Right cardiac atrium (tissue), 5 donors: Measurements from ENCODE around the gene SCD5. TPM values are rescaled to one million over a fixed set of nuclear protein-coding genes. Genes with fewer than 3 reads are reported as not detected.

Experiments
- ATAC-seq, 2 donors: fragments of 200-7000 bp; cut with Tn5 transposase; one replicate each; pipeline versions ENCODE4 v1.8.0 to v1.9.1; 2020; ENCODE audit warnings: moderate library complexity in 2 of 2, mild to moderate bottlenecking in 1 of 2
- DNase-seq, 3 donors: peaks; one replicate each; pipeline ENCODE4 v3.0.0-alpha.2; 2020
- H3K27ac ChIP-seq: one replicate; pipeline ENCODE4 v1.5.1; 2013; ENCODE audit warnings: mild to moderate bottlenecking, low read length, control low read depth, moderate library complexity
- H3K27me3 ChIP-seq: one replicate; pipeline ENCODE4 v1.6.1; 2013; ENCODE audit not compliant: control insufficient read depth, insufficient read depth
- H3K4me1 ChIP-seq: one replicate; pipeline ENCODE4 v1.6.1; 2013; ENCODE audit warnings: low read length; ENCODE audit not compliant: control insufficient read depth, insufficient read depth
- H3K4me3 ChIP-seq: one replicate; pipeline ENCODE4 v1.5.1; 2013; ENCODE audit warnings: low read length, control low read depth
- H3K9me3 ChIP-seq: one replicate; pipeline ENCODE4 v1.6.1; 2013; ENCODE audit warnings: low read length; ENCODE audit not compliant: control insufficient read depth
- WGBS: extraction: QIAGEN DNeasy Blood & Tissue Kit; methylation state at CpG from one replicate; pipeline ENCODE4 v1.1.7; 2013; 5-methylcytosine and 5-hydroxymethylcytosine counted together
- intact Hi-C, 4 donors: fragments of 100-400 bp; cut with DNase I; formaldehyde crosslinking; loops; one replicate each; pipeline versions ENCODE4 v1.11.0 to v1.14.0; 2022 to 2023
- polyA plus RNA-seq: library from polyadenylated mRNA; stranded (reverse); fragments of 200-250 nt; gene quantifications from one replicate; pipeline ENCODE4 v1.2.3, GENCODE V29; 2013
- total RNA-seq, 4 donors: library from RNA; stranded (reverse); fragmentation: NEBNext Ultra II Directional; extraction: Animal tissue kit (Norgen Biotek cat#: 25700); gene quantifications; one replicate each; pipeline ENCODE4 v1.2.1, GENCODE V29; 2021
- donor health status: healthy with polysubstance abuse.
- donor health status: DM: no; HTN: yes; CAD: no.
- donor health status: DM: no; HTN: no; CAD: no.
- donor health status: DM: no; HTN: yes; CAD: no; lungs with severe emphysema.
- donor health status: DM: yes; HTN: yes; CAD: no.

Gene SCD5
- total and polyA plus RNA-seq, 5 donors = 6.0 to 14.2 (median 12.0) TPM

- no peaks in the 10 kb centered on the region for H3K27me3 ChIP-seq
- ATAC-seq = no peak
- H3K9me3 ChIP-seq = no peaks in the 10 kb centered on the region
- intact Hi-C loops = no loop called here
- 38% methylated on average over 6 of the region's 6 CpGs for WGBS
- H3K4me3 ChIP-seq = no peak overlapping the region
- DNase-seq = no peak
- no peaks in the 10 kb centered on the region for H3K4me1 ChIP-seq
- H3K27ac ChIP-seq = no peak overlapping the region
Measured at GRCh38 chr4:82620126-82620735, 178.4 kb downstream of the SCD5 start.

GRCh38 chr4:82618103-82618720, 180.4 kb downstream of the SCD5 start:
- intact Hi-C loops = no loop called here

GRCh38 chr4:82614838-82615449, 183.7 kb downstream of the SCD5 start:
- ATAC-seq = no peak
- WGBS = 84% methylated on average over 5 of the region's 5 CpGs
- Histone ChIP-seq H3K27me3 (no peaks in the 10 kb centered on the region), H3K4me1 (no peaks in the 10 kb centered on the region), H3K4me3 (no peak overlapping the region), H3K27ac (no peak overlapping the region), H3K9me3 (no peaks in the 10 kb centered on the region)
- intact Hi-C loops = no loop called here
- no peak for DNase-seq

More at GRCh38 chr4:82618103-82618720, 180.4 kb downstream of the SCD5 start:
- DNase-seq (no peak), ATAC-seq (peak in 1 of 2 donors; percentile 56)
- H3K27ac ChIP-seq = no peak overlapping the region
- H3K27me3 ChIP-seq = no peaks in the 10 kb centered on the region
- 62% methylated on average over 2 of the region's 2 CpGs for WGBS
- H3K4me1 ChIP-seq = no peaks in the 10 kb centered on the region
- no peaks in the 10 kb centered on the region for H3K9me3 ChIP-seq
- no peak overlapping the region for H3K4me3 ChIP-seq

GRCh38 chr4:82613121-82613520, 185.5 kb downstream of the SCD5 start:
- H3K27me3 ChIP-seq = no peaks in the 10 kb centered on the region
- H3K9me3 ChIP-seq = no peaks in the 10 kb centered on the region
- 72% methylated on average over 3 of the region's 3 CpGs for WGBS
- no peak overlapping the region for H3K4me3 ChIP-seq
- H3K4me1 ChIP-seq = no peaks in the 10 kb centered on the region
- DNase-seq (no peak), ATAC-seq (no peak)
- intact Hi-C loops = no loop called here
- H3K27ac ChIP-seq = no peak overlapping the region

GRCh38 chr4:82611982-82612381, 186.6 kb downstream of the SCD5 start:
- no peak overlapping the region for H3K27ac ChIP-seq
- H3K27me3 ChIP-seq = no peaks in the 10 kb centered on the region
- no peaks in the 10 kb centered on the region for H3K4me1 ChIP-seq
- no peak overlapping the region for H3K4me3 ChIP-seq
- no peaks in the 10 kb centered on the region for H3K9me3 ChIP-seq
- 86% methylated on average over 5 of the region's 5 CpGs for WGBS
- DNase-seq = no peak
- no peak for ATAC-seq
- intact Hi-C loops = no loop called here

- WGBS = 97% methylated on average over 4 of the region's 4 CpGs
- ATAC-seq (no peak), DNase-seq (no peak)
- no peaks in the 10 kb centered on the region for H3K9me3 ChIP-seq
- H3K4me1 ChIP-seq = no peaks in the 10 kb centered on the region
- H3K4me3 ChIP-seq = no peak overlapping the region
- no peaks in the 10 kb centered on the region for H3K27me3 ChIP-seq
- intact Hi-C loops = no loop called here
- H3K27ac ChIP-seq = no peak overlapping the region
Measured at GRCh38 chr4:82611527-82611926, 187.1 kb downstream of the SCD5 start.

- WGBS = 69% methylated on average over 2 of the region's 2 CpGs
- H3K27ac ChIP-seq = no peak overlapping the region
- no peaks in the 10 kb centered on the region for H3K4me1 ChIP-seq
- ATAC-seq (no peak), DNase-seq (no peak)
- H3K4me3 ChIP-seq = no peak overlapping the region
- intact Hi-C loops = no loop called here
- no peaks in the 10 kb centered on the region for H3K9me3 ChIP-seq
- no peaks in the 10 kb centered on the region for H3K27me3 ChIP-seq
Measured at GRCh38 chr4:82610041-82610440, 188.6 kb downstream of the SCD5 start.

GRCh38 chr4:82606622-82607021, 192.0 kb downstream of the SCD5 start:
- Histone ChIP-seq H3K4me1 (no peaks in the 10 kb centered on the region), H3K4me3 (no peak overlapping the region), H3K27me3 (no peaks in the 10 kb centered on the region), H3K27ac (no peak overlapping the region), H3K9me3 (no peaks in the 10 kb centered on the region)
- intact Hi-C loops = no loop called here
- ATAC-seq (no peak), DNase-seq (no peak)
- 94% methylated on average over 7 of the region's 7 CpGs for WGBS

GRCh38 chr4:82604522-82604921, 194.1 kb downstream of the SCD5 start:
- no peak overlapping the region for H3K27ac ChIP-seq
- H3K4me3 ChIP-seq = no peak overlapping the region
- intact Hi-C loops = no loop called here
- DNase-seq (no peak), ATAC-seq (no peak)
- H3K4me1 ChIP-seq = no peaks in the 10 kb centered on the region
- no peaks in the 10 kb centered on the region for H3K9me3 ChIP-seq
- 90% methylated on average over 1 of the region's 1 CpG for WGBS
- no peaks in the 10 kb centered on the region for H3K27me3 ChIP-seq

- intact Hi-C loops = no loop called here
- WGBS = 76% methylated on average over 9 of the region's 9 CpGs
- DNase-seq (no peak), ATAC-seq (peak; percentile 52 to 75)
- Histone ChIP-seq H3K4me3 (no peak overlapping the region), H3K27me3 (no peaks in the 10 kb centered on the region), H3K27ac (no peak overlapping the region), H3K4me1 (no peaks in the 10 kb centered on the region), H3K9me3 (no peaks in the 10 kb centered on the region)
Measured at GRCh38 chr4:82601242-82602015, 197.2 kb downstream of the SCD5 start.

GRCh38 chr4:82599336-82599735, 199.3 kb downstream of the SCD5 start:
- H3K4me1 ChIP-seq = no peaks in the 10 kb centered on the region
- no peaks in the 10 kb centered on the region for H3K9me3 ChIP-seq
- H3K27me3 ChIP-seq = no peaks in the 10 kb centered on the region
- no peak overlapping the region for H3K27ac ChIP-seq
- no peak for DNase-seq
- WGBS = 73% methylated on average over 4 of the region's 4 CpGs
- H3K4me3 ChIP-seq = no peak overlapping the region
- ATAC-seq = no peak
- intact Hi-C loops = no loop called here
